Smooth muscle cell (in vitro differentiated cells): ENCODE results near the gene KCNJ6. TPM values are rescaled to one million over a fixed set of nuclear protein-coding genes. Genes with fewer than 3 reads are reported as not detected.

ENCODE experiments used
- DNase-seq: peaks from one replicate; lab custom pipeline; 2025; ENCODE audit not compliant: unreplicated experiment; lab: John Stamatoyannopoulos, UW
- H2AFZ ChIP-seq: fragments of 200-600 bp; sonication (generic); 2 replicates; pipeline ENCODE4 v1.6.0; 2016; ENCODE audit warnings: antibody characterized with exemption, low read depth, mild to moderate bottlenecking
- H3F3A ChIP-seq: fragments of 200-600 bp; sonication (generic); 2 replicates; pipeline ENCODE4 v1.6.0; 2017; ENCODE audit warnings: antibody characterized with exemption, low read depth
- H3K27ac ChIP-seq: fragments of 200-600 bp; sonication (generic); 2 replicates; pipeline ENCODE4 v1.5.1; 2016; ENCODE audit warnings: low read depth, mild to moderate bottlenecking
- H3K27me3 ChIP-seq: fragments of 200-600 bp; sonication (generic); 2 replicates; pipeline ENCODE4 v1.6.1; 2016; ENCODE audit warnings: low read depth, mild to moderate bottlenecking
- H3K36me3 ChIP-seq: fragments of 200-600 bp; sonication (generic); 2 replicates; pipeline ENCODE4 v1.5.1; 2016; ENCODE audit warnings: low read depth
- H3K4me1 ChIP-seq: fragments of 200-600 bp; sonication (generic); 2 replicates; pipeline ENCODE4 v1.5.1; 2016; ENCODE audit warnings: low read depth
- H3K4me2 ChIP-seq: fragments of 200-600 bp; sonication (generic); 2 replicates; pipeline ENCODE4 v1.6.0; 2016; ENCODE audit warnings: mild to moderate bottlenecking
- H3K4me3 ChIP-seq: fragments of 200-600 bp; sonication (generic); 2 replicates; pipeline ENCODE4 v1.5.1; 2016; ENCODE audit warnings: mild to moderate bottlenecking
- H3K79me2 ChIP-seq: fragments of 200-600 bp; sonication (generic); 2 replicates; pipeline ENCODE4 v1.6.0; 2016; ENCODE audit warnings: low read depth, mild to moderate bottlenecking
- H3K9ac ChIP-seq: fragments of 200-600 bp; sonication (generic); 2 replicates; pipeline ENCODE4 v1.6.0; 2016; ENCODE audit warnings: low read depth
- H3K9me3 ChIP-seq: fragments of 200-600 bp; sonication (generic); replicated peaks from 2 replicates; pipeline ENCODE4 v1.5.1; 2016; ENCODE audit warnings: low read depth
- H4K20me1 ChIP-seq: fragments of 200-600 bp; sonication (generic); 2 replicates; pipeline ENCODE4 v1.6.0; 2016; ENCODE audit warnings: low read depth
- CTCF ChIP-seq: fragments of 200-600 bp; sonication (generic); IDR thresholded peaks from 2 replicates; pipeline ENCODE4 v1.5.1; 2017; ENCODE audit warnings: borderline replicate concordance, mild to moderate bottlenecking, antibody characterized with exemption; ENCODE audit not compliant: insufficient read depth, poor library complexity, severe bottlenecking
- WGBS: methylation state at CpG from one replicate; pipeline ENCODE4 v1.1.7; 2016; ENCODE audit warnings: low lambda C conversion rate; 5-methylcytosine and 5-hydroxymethylcytosine counted together
- polyA plus RNA-seq: library from polyadenylated mRNA; unstranded; fragments of >200 nt; fragmentation: Nextera tagmentation; extraction: Ambion mirVana; gene quantifications from 2 replicates; pipeline ENCODE4 v1.2.1, GENCODE V29; 2016
- total RNA-seq: library from RNA; depleted of rRNA; stranded (reverse); fragments of >200 nt; gene quantifications from 2 replicates; pipeline ENCODE4 v1.2.3, GENCODE V29; 2014

Gene KCNJ6
- total and polyA plus RNA-seq, 2 experiments from 2014 or later: 0.15 to 0.27 TPM

GRCh38 chr21:37627074-37627473, 289.2 kb downstream of the KCNJ6 start:
- H2AFZ ChIP-seq: no peak overlapping the region
- no peak for DNase-seq

GRCh38 chr21:37626320-37626719, 289.9 kb downstream of the KCNJ6 start:
- no peak for DNase-seq
- 75% methylated on average over 6 of the region's 6 CpGs for WGBS

More at GRCh38 chr21:37627074-37627473, 289.2 kb downstream of the KCNJ6 start:
- Histone ChIP-seq H3K79me2 (no peaks in the 10 kb centered on the region), H4K20me1 (no peaks in the 10 kb centered on the region), H3K4me2 (no peak overlapping the region), H3K4me3 (no peak overlapping the region), H3K36me3 (no peaks in the 10 kb centered on the region), H3K4me1 (peaks cover 10% of the 10 kb centered on the region), H3K27me3 (no peaks in the 10 kb centered on the region), H3K27ac (no peak overlapping the region), H3K9ac (no peak overlapping the region), H3F3A (no peaks in the 10 kb centered on the region), H3K9me3 (no peaks in the 10 kb centered on the region)
- TF ChIP-seq CTCF: no peak
- 81% methylated on average over 4 of the region's 4 CpGs for WGBS

GRCh38 chr21:37623689-37624088, 292.6 kb downstream of the KCNJ6 start:
- H3K27ac ChIP-seq: no peak overlapping the region
- no peaks in the 10 kb centered on the region for H4K20me1 ChIP-seq
- 80% methylated on average over 3 of the region's 3 CpGs for WGBS
- H3K9ac ChIP-seq: no peak overlapping the region
- DNase-seq: no peak
- no peaks in the 10 kb centered on the region for H3K9me3 ChIP-seq
- no peak overlapping the region for H3K4me3 ChIP-seq
- H3F3A ChIP-seq: no peaks in the 10 kb centered on the region
- no peak for TF ChIP-seq CTCF
- no peak overlapping the region for H2AFZ ChIP-seq
- H3K4me2 ChIP-seq: no peak overlapping the region
- no peaks in the 10 kb centered on the region for H3K79me2 ChIP-seq
- H3K36me3 ChIP-seq: no peaks in the 10 kb centered on the region
- no peaks in the 10 kb centered on the region for H3K4me1 ChIP-seq
- H3K27me3 ChIP-seq: no peaks in the 10 kb centered on the region

More at GRCh38 chr21:37626320-37626719, 289.9 kb downstream of the KCNJ6 start:
- H3K79me2 ChIP-seq: no peaks in the 10 kb centered on the region
- TF ChIP-seq CTCF: no peak
- H3K36me3 ChIP-seq: no peaks in the 10 kb centered on the region
- H3K4me3 ChIP-seq: no peak overlapping the region
- no peak overlapping the region for H2AFZ ChIP-seq
- no peak overlapping the region for H3K4me2 ChIP-seq
- H3F3A ChIP-seq: no peaks in the 10 kb centered on the region
- no peaks in the 10 kb centered on the region for H4K20me1 ChIP-seq
- H3K9me3 ChIP-seq: no peaks in the 10 kb centered on the region
- peaks cover 7% of the 10 kb centered on the region for H3K4me1 ChIP-seq
- no peaks in the 10 kb centered on the region for H3K27me3 ChIP-seq
- no peak overlapping the region for H3K27ac ChIP-seq
- no peak overlapping the region for H3K9ac ChIP-seq

DNA sequence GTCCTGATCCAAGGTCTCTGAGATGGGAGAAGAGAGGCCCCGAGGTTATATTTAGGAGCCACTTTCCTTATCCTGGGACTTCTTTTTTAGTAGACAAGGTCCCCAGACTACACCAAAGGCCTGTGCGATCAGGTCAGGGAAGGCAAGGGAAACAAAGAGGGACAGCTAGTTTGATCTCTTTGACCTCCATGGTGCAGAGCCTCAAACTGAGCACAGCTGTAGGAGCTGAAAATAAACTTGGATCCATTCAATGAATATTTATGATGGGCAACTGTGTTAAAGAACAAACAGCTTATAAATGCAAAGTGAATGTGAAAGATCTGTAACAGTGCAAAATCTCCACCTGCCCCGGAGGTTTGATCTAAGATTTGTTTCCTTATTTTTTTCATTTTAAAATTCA, 293.1 kb downstream of the KCNJ6 start:
- Histone ChIP-seq H2AFZ (no peak overlapping the region), H3K79me2 (no peaks in the 10 kb centered on the region), H3K9ac (no peak overlapping the region), H3K4me3 (no peak overlapping the region), H3K36me3 (no peaks in the 10 kb centered on the region), H3K4me1 (no peaks in the 10 kb centered on the region), H3F3A (no peaks in the 10 kb centered on the region), H3K9me3 (no peaks in the 10 kb centered on the region), H3K27ac (no peak overlapping the region), H4K20me1 (no peaks in the 10 kb centered on the region), H3K4me2 (no peak overlapping the region), H3K27me3 (no peaks in the 10 kb centered on the region)
- 92% methylated on average over 3 of the region's 3 CpGs for WGBS
- no peak for DNase-seq
- TF ChIP-seq CTCF: no peak
